ENCODE measurements around the gene ASCC3.

- TF ChIP-seq CTCF (IDR thresholded peaks at IDR 0.05), result no peak
- TF ChIP-seq EZH2 (IDR thresholded peaks at IDR 0.05; ENCODE audit: borderline replicate concordance, insufficient read depth, low read depth, low read length, poor library complexity, severe bottlenecking), result no peak
Observed at GRCh38 chr6:100468016-100468622, 413.0 kb downstream of the ASCC3 start.
